HUES48 (cell line): ENCODE results near the gene GSDMA.

Source experiments
- H3K27ac ChIP-seq: one replicate; pipeline ENCODE4 v1.7.0; 2013; ENCODE audit warnings: low read depth, low read length, inconsistent platforms
- H3K27me3 ChIP-seq: 2 replicates; pipeline ENCODE4 v1.6.1; 2013; ENCODE audit warnings: mild to moderate bottlenecking, low read length; ENCODE audit not compliant: control insufficient read depth, insufficient read depth
- H3K36me3 ChIP-seq: 2 replicates; pipeline ENCODE4 v1.6.1; 2013; ENCODE audit warnings: low read length; ENCODE audit not compliant: control insufficient read depth, insufficient read depth
- H3K4me1 ChIP-seq: 2 replicates; pipeline ENCODE4 v1.6.1; 2013; ENCODE audit warnings: mild to moderate bottlenecking, low read length; ENCODE audit not compliant: control insufficient read depth, insufficient read depth
- H3K4me3 ChIP-seq: 2 replicates; pipeline ENCODE4 v1.5.1; 2013; ENCODE audit warnings: mild to moderate bottlenecking, low read depth, low read length
- H3K9ac ChIP-seq: 2 replicates; pipeline ENCODE4 v1.6.1; 2013; ENCODE audit warnings: mild to moderate bottlenecking, low read depth, low read length, moderate library complexity
- H3K9me3 ChIP-seq: 2 replicates; pipeline ENCODE4 v1.6.1; 2013; ENCODE audit warnings: low read length; ENCODE audit not compliant: control insufficient read depth, insufficient read depth

Gene GSDMA

GRCh38 chr17:40018211-40019121 is 55.7 kb downstream of the GSDMA start:
- peak overlapping the region; percentile 7; the same call in 1 of the 2 replicates for H3K4me3 ChIP-seq
- H3K27ac ChIP-seq = peak overlapping the region; percentile 84
- H3K27me3 ChIP-seq = no peaks in the 10 kb centered on the region
- H3K4me1 ChIP-seq = peaks cover 15% of the 10 kb centered on the region
- peaks cover 38% of the 10 kb centered on the region for H3K36me3 ChIP-seq
- H3K9ac ChIP-seq = no peak overlapping the region; the same call in 1 of the 2 replicates
- H3K9me3 ChIP-seq = no peaks in the 10 kb centered on the region

GRCh38 chr17:40019140-40019991 is 56.6 kb downstream of the GSDMA start:
- Histone ChIP-seq H3K9me3 (no peaks in the 10 kb centered on the region), H3K4me3 (no peak overlapping the region), H3K9ac (no peak overlapping the region), H3K27me3 (no peaks in the 10 kb centered on the region), H3K36me3 (peaks cover 45% of the 10 kb centered on the region), H3K4me1 (peaks cover 15% of the 10 kb centered on the region), H3K27ac (peak overlapping the region; percentile 84)

GRCh38 chr17:40020146-40020545 is 57.3 kb downstream of the GSDMA start:
- Histone ChIP-seq H3K27ac (no peak overlapping the region), H3K9ac (no peak overlapping the region), H3K9me3 (no peaks in the 10 kb centered on the region), H3K36me3 (peaks cover 52% of the 10 kb centered on the region), H3K27me3 (no peaks in the 10 kb centered on the region), H3K4me1 (peaks cover 15% of the 10 kb centered on the region), H3K4me3 (no peak overlapping the region)

GRCh38 chr17:40021451-40021971 is 58.7 kb downstream of the GSDMA start:
- Histone ChIP-seq H3K36me3 (peaks cover 66% of the 10 kb centered on the region), H3K27ac (no peak overlapping the region), H3K4me1 (peaks cover 15% of the 10 kb centered on the region), H3K9me3 (no peaks in the 10 kb centered on the region), H3K4me3 (no peak overlapping the region), H3K27me3 (no peaks in the 10 kb centered on the region), H3K9ac (no peak overlapping the region)

GRCh38 chr17:40022497-40022896 is 59.7 kb downstream of the GSDMA start:
- Histone ChIP-seq H3K4me3 (no peak overlapping the region), H3K27me3 (no peaks in the 10 kb centered on the region), H3K36me3 (peaks cover 67% of the 10 kb centered on the region), H3K9me3 (no peaks in the 10 kb centered on the region), H3K27ac (no peak overlapping the region), H3K9ac (no peak overlapping the region), H3K4me1 (peaks cover 18% of the 10 kb centered on the region)

GRCh38 chr17:40022961-40023541 is 60.2 kb downstream of the GSDMA start:
- no peak overlapping the region for H3K9ac ChIP-seq
- no peak overlapping the region for H3K27ac ChIP-seq
- no peak overlapping the region for H3K4me3 ChIP-seq
- peaks cover 15% of the 10 kb centered on the region for H3K4me1 ChIP-seq
- H3K27me3 ChIP-seq = no peaks in the 10 kb centered on the region
- no peaks in the 10 kb centered on the region for H3K9me3 ChIP-seq
- H3K36me3 ChIP-seq = peaks cover 70% of the 10 kb centered on the region

GRCh38 chr17:40023590-40024292 is 60.9 kb downstream of the GSDMA start:
- Histone ChIP-seq H3K27ac (no peak overlapping the region), H3K9me3 (no peaks in the 10 kb centered on the region), H3K27me3 (no peaks in the 10 kb centered on the region), H3K36me3 (peaks cover 75% of the 10 kb centered on the region), H3K9ac (no peak overlapping the region), H3K4me3 (no peak overlapping the region), H3K4me1 (peaks cover 10% of the 10 kb centered on the region)

- no peak overlapping the region for H3K27ac ChIP-seq
- no peak overlapping the region for H3K9ac ChIP-seq
- 0 out of 2 replicates have a peak, but pooled peaks cover 2% of the 10 kb centered on the region for H3K4me1 ChIP-seq
- H3K9me3 ChIP-seq = no peaks in the 10 kb centered on the region
- H3K36me3 ChIP-seq = peaks cover 80% of the 10 kb centered on the region
- no peaks in the 10 kb centered on the region for H3K27me3 ChIP-seq
- no peak overlapping the region for H3K4me3 ChIP-seq
These were observed 62.1 kb downstream of the GSDMA start for GRCh38 chr17:40024901-40025300.

GRCh38 chr17:40025559-40025958 is 62.8 kb downstream of the GSDMA start:
- H3K27me3 ChIP-seq = no peaks in the 10 kb centered on the region
- H3K9ac ChIP-seq = no peak overlapping the region
- no peak overlapping the region for H3K27ac ChIP-seq
- peaks cover 74% of the 10 kb centered on the region for H3K36me3 ChIP-seq
- no peaks in the 10 kb centered on the region for H3K9me3 ChIP-seq
- H3K4me3 ChIP-seq = no peak overlapping the region
- H3K4me1 ChIP-seq = 0 out of 2 replicates have a peak, but pooled peaks cover 2% of the 10 kb centered on the region
